AG20443 (cell line): ENCODE data around the gene SFRP4.
A peak's percentile ranks its signal among the peaks of the same experiment; 100 is the strongest.
"Not testable (repeated sequence)": the region's sequence is repeated elsewhere in the genome, so short reads cannot be mapped to it uniquely, and the experiment has no call there.

Source experiments
- DNase-seq: peaks from one replicate; pipeline ENCODE4 v3.0.0; 2012; ENCODE audit warnings: low spot score, mixed read lengths

The SFRP4 gene

DNA sequence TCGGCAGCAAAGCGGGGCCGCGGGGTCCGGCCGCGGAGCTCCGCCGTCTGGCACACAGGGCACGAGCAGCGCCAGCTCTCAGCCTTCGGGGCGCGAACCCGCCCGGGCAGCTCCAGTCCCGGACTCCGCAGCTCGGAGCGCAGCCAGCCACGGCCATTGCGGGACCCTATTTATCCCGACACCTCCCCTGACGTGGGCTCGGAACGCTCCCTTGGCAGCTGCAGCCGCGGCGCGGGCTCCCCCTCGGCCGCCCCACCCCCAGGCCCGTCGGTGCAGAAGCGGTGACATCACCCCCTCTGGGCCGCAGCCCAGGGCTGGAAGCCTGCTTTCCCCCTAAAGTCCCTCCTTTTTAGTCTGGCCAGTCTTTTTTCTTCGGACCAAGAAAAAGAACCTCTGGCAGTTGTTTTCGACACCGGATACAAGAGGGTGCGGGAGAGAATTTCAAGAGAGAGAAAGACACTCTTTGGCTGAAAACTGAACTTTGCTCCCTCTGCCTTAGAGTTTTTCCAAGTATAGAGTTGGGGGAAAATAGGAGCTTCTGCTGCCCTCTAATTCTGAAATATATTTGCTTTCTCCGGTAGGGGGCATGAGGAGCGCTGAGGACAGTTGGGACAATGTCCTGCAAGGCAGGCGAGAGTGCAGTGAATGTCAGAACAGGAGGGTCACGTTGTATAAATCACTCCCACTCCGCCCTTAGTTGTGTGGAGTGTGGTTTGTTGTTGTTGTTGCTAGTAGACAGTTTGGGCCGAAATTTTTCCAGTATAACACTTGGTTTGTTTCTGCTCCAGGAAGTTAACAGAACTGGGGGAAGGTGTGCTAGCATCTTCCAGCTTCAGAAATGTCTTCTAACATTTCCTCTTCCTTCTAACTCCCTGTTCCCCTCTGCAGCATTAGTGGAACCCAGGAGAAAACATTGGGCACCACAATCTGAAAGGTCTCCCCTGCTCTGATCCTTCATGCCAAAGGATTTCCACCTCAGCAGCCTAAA lies at the start of gene SFRP4:
Gene SFRP4, minus strand, starts transcription at position 145 of the 988 bp plus-strand sequence. CDS start 280 bp downstream, outside the sequence.
- peak; percentile 63 for DNase-seq

DNA sequence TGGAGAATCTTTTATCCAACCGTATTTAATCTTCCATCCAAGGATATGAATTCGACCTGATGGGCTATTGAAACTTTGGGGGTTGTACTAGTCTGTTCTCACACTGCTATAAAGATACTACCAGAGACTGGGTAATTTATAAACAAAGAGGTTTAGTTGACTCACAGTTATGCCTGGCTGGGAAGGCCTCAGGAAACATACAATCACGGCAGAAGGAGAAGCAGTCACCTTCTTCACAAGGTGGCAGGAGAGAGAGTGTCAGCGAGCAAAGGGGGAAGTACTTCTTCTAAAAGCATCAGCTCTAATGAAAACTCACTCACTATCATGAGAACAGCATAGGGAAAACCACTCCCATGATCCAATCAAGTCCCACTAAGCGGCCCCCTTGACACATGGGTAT lies 47.6 kb upstream of the SFRP4 start:
- DNase-seq = no peak

DNA sequence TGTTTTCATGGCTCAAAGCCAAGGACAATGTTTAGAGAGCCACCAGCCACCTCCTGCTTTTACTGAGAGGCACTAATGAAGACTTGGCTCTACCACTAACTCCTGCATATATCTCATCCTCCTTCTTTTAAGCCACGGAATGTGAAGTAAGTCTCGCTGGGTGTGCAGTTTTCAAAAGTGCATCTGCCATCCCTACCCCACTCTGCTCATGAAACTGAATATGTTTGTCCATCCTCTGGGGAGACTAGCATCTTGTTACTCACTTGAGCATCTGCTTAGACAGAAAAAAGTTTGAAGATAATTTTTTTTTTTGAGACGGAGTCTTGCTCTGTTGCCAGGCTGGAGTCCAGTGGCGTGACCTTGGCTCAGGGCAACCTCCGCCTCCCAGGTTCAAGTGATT lies 44.6 kb upstream of the SFRP4 start:
- no peak for DNase-seq

DNA sequence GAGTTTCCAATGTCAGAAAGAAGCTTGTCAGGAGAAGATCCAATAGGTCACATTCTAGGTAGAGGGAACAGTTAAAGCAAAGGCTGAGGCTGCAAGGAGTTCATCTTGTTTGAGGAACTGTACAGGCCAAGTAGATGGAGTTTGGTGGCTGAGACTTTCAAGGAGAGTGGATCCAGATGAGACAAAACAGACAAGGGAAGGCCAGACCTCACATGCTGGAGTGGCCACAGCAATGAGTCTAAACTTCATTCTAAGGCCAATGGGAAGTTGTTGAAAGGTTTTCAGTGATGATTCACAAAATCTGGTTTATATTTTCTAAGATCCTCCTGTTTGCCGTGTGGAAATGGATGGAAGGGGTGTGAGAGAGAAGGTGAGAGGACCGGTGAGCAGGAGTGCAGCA lies 43.9 kb upstream of the SFRP4 start:
- DNase-seq = peak; percentile 53

DNA sequence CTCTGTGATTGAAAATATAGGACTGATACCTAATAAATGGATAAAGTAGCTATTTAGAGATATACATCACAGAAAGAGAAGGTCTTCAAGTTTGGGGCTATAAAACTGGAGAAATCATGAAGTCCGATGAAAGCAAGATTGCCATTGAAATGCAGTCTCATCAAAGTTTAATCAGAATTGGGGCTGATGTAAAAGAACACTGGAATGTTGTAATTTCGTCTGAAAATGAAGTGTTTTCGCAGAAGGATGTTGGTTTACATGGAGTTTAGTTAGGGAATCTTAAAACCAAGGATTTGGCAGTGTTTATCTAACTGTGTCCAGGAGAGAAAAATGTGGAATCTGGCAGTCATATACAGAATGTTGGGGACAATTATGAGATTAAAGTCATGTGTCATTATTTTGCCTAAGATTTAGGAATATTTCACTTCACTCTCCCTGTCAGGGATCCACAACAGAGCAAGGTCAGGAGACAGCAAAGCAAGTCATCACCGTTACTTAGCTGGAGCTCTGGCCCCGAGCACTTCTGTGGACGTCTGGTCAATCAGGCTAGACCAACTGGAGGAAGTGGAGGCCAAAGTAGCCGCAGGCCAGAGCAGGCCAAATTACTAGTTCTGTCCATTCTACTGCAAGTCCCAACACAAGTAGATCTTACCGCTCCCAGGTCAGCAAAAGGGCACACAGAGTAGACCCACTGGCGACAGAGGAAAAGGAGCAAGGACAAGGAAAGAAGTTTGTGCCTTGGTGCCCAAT lies 40.8 kb upstream of the SFRP4 start:
- no peak for DNase-seq

DNA sequence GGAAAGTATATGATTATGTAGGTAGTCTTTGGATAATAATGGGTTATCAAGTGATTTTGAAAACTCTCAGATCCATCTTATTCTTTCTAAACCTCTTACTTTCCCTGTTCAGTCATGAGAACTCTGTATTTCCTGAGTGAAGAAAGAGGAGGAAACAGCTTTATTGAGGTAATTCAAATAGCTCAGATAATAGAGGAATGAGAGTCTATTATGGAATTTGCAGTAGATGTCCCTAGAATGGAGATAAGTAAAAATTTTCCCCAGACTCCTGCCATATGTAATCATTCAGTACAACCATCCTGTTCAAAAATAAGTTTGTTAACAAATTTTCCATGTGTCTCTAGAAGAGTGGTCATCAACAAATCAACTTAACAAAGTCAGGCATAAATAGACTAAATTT lies 40.2 kb upstream of the SFRP4 start:
- no peak for DNase-seq

DNA sequence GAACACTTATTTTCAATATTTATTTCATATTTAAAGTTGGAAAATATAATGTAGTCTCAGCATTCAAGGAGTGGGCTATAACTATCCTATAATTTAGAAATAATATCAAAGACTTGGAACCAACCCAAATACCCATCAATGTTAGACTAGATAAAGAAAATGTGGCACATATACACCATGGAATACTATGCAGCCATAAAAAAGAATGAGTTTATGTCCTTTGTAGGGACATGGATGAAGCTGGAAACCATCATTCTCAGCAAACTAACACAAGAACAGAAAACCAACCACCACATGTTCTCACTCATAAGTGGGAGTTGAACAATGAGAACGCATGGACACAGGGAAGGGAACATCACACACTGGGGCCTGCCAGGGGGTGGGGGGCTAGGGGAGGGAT lies 37.6 kb upstream of the SFRP4 start:
- not testable (repeated sequence) for DNase-seq

DNA sequence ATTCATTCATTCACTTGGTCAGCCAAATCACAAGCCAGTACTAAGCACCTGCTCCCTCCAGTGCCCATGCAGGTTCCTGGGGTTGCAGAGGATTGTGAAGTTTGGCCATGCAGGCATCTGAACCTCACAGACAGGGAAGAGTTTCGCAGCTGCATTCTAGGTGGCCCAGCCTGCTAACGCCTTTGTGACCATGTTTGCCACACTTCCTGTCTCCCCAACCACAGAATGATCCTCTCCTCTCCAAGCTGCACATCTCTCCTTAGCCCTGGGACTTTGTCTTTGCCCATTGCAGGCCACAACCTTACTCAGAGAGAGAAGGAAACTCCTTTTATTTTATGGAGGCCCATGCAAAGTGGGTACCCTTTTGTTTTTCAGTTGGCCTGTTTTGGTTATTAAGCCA lies 35.6 kb upstream of the SFRP4 start:
- no peak for DNase-seq

DNA sequence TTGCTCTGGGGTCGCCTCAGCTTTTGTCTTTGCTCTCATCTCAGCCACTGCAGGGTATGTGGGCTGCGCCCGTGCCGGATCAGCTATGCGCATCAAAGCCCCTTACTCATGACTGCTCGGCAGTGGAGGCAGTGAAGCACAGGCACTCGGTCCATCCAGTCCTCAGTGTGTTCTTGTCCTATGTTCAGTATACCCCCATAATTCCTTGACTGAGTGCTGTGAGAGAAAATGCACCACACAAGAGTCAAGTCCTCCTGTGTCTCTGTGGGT lies 31.3 kb upstream of the SFRP4 start:
- no peak for DNase-seq

DNA sequence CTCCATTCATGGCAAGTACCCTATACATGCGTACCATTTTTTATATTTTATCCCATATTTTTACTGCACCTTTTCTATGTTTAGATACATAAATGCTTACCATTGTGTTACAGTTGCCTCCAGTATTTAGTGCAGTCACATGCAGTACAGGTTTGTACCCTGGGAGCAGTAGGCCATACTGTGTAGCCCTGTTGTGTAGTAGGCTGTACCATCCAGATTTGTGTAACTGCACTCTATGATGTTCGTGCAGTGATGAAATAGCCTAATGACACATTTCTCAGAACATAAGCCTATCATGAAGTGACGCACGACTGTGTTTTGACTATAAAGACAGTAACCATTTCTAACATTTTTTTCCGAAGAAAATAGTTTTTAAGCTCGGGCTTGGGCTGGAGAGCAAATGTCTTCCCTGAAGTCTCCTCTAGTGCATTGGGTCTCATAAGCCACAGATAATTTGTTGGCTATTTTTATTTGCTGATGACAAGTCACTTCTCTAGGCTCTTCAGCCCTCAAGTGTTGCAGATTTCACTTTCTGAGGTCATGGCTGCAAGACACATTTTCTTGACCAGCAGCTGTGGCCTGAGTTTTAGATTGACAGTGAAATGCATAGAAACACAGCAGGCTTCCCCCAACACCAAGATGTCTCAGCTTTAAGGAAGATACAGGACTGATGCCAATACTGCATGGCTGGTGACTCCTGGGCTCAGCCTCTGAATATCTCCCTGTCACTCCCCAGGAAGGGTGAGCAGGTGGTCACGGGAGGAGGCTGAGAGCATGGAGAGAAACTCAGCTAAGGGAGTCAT lies 30.7 kb upstream of the SFRP4 start:
- no peak for DNase-seq

DNA sequence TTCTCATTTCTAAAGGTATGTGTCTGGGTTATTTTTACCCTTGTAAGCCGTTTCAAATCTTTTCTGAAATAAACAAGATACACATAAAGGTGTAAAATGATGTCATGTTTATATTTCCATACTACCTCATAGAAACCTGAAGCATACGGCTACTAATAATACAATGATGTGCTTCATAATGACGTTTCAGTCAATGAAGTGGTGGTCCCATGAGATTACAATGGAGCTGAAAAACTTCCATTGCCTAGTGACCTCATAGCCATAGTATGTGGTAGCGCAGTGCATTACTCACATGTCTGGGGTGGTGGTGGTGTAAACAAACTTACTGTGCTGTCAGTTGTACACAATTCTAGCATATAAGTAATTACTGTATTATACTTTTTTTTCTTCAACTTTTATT lies 28.7 kb upstream of the SFRP4 start:
- no peak for DNase-seq

DNA sequence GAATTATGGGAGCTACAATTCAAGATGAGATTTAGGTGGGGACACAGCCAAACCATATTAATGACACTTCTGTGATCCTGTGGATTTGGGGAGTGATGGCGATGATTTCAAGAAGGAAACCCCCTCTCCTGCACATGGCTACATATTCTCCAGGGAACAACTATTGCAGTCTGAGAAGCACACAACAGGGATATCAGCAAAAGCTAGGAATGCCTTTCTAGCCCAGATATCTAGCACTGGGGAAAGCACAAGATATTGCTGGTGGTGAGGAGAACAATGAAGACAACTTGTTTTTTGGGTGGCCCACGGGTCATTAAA lies 28.1 kb upstream of the SFRP4 start:
- no peak for DNase-seq

DNA sequence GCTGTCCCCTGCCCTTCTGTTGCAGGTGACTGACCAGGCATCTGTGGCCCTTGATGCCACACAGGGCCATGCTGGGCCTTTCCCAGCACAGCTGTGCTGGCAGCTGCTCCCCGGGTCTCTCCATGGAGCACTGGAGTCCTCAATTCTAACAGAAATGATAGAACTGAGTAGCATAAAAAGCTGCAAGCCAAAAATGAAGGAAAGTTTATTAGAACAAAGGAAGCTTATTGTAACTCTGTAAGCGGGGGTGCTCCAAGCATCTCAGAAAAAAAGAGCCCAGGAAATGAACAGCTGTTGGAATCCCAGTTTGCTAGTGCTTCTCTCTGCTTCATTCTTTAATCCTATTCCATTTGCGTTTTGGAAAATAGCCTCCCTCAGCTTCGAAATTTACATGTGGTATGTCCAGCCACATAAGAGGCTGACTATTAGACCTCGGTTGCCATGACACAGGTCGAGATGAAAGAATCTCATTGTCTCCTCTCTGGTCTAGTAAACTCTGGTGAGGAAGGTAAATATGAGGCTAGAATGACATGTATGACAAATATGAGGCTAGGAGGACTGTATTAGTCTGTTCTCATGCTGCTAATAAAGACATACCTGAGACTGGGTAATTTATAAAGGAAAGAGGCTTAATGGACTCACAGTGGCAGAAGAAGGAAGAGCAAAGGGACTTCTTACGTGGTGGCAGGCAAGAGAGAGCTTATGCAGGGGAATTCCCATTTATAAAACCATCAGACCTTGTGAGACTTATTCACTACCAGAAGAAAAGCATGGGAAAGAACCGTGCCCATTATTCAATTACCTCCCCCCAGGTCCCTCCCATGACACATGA lies 27.5 kb upstream of the SFRP4 start:
- no peak for DNase-seq

DNA sequence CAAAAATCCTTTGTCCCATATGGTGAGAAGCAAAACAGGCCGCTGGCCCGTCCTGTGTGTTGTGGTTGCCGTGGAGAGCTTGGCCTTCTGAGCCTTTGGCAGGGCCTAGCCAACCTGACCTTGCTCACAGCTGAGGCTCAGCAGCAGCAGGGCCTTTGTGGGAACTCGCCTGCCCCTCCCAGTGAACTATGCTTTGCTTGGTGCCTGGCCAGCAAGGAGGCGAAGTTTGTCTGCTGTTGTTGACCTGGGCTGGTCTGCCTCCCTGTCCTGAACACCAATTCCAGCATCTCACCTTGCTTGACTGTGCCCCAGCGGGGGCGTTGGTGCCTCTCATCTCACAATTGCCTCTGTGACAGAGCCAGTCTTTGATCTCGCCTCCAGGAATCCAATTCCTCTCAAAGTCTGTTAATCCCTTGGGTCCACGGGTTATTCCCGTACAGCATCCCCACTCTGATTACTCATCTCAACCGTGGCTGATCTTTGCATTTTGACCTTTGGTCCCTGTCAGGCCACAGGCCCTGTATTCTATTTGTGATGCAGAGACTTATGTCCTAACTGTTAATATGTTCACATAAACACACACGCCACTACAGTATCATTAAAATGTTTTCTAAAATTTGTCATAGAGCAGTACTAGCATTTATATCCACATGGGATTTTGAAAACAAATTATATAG lies 26.5 kb upstream of the SFRP4 start:
- peak; percentile 21 for DNase-seq

DNA sequence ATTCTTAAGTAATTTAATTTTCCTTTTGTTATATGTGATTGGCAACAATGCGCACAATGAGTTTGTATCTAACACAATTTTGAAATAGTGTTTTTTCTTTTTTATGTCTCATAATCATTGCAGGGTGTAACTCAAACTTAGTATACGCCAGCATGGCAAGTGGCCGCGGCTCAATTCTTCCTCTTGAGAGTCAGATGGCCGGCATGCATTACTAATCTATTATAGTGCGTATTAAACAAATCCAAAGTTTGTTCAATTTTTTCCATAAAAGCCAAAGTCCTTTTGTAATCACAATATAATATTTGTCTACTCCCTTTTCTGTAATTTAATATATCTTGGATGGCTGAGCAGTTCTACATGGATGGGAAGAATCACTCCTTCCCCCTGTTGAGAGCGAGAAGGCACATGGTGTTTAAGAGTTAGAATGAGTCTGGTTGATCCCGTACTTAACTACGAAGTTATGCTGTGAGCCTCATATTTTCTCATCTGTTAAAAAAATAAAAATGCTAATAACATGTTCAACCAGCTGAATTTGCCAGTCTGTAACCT lies 16.5 kb upstream of the SFRP4 start:
- no peak for DNase-seq

DNA sequence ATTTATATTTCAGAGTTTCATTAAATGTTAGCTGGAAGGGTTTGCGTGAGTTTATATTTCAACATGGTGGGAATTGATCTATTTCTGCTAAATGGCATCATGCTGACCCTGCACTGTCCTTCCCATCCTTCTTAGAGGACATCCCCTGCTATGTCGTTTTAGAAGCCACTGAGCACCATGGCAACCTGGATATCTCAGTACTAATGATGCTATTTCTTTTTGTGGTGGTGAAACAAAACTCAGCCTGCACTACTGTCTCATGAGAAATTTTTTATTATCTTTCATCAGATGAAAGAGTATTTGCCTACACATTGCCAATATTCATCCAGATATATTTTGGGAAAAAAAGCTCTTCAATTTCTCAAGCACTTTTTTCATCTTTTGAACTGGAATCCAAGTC lies 15.9 kb upstream of the SFRP4 start:
- DNase-seq = no peak

DNA sequence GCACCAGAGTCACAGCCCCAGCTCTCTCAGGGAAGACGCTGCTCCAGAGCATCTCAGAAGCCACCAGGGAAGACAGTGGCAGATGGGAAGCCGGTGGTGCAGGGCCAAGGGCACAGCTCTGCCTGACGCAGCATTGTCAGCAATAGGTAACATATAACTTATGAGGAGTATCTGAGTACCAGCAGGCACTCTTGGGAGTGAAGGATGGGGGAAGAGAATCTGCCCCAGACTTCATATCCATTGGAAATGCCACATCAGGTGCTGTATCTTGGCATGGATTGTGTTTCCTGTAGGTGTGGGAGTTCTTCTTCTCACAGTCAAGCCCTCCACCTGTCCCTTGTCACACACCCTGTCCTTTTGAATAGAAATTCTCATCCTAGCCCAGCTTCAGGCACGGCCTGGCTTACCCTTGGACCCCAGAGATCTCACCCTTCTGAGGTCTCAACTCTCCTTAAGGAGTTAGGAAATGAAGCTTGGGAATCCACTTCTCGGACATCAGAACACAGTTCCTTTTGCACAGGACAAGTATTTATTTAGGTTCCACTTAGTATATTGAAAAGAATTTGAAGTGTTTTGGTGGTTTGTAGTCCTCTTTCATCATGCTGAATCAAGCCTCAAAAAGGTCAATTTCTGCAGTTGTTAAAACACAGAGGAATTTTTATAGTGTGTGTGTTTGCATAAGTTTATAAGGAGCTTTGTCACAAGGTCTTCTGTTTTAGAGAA lies 13.8 kb upstream of the SFRP4 start:
- peak; percentile 35 for DNase-seq

DNA sequence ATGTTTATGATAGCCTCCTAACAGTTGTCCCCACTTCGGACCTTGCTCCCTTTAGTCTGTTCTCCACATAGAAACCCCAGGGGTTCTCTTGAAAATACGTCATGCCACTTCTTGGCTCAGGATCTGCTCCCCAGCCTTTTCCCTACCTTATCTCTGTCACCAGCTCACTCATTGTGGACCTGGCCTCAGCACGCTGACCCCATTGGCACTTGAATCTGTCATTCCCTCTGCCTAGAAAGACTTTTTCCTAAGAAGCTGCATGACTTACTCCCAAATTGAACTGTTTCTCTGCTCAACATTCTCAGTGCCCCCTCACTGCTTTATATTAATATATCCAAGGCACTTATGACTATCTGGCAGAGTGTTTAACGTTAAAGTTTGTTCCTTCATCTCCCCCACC lies 12.3 kb upstream of the SFRP4 start:
- DNase-seq = no peak

DNA sequence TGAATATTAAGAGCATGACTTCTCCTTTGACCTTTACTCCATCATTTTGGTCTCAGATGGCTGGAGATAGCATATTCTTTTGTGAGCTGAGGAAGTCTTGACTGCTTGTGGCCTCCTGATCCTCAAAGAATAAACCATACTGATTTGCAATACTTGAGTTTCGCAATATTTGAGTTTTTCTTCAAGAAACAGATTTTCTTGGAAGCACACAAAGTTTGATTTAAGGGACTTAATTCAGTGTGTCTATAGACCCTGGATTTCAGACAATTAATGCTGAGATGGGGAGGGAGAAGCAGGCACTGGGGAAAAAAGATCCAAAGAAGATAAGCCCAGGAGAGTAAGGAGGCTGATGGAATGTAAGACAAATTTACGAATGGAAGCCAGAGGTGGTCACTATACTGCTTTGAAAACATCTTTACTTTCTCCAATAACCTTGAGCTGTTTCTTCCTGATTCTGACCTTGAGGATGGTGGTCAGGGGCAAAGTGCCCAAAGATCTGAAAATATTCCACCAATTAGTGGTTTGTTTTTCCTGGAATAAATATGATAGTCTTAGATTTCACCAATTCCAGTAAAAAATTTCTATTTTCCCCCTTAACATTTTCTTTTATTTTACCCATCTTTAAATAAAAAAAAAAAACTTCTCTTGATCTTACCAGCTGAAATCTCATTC lies 11.3 kb upstream of the SFRP4 start:
- DNase-seq = no peak

DNA sequence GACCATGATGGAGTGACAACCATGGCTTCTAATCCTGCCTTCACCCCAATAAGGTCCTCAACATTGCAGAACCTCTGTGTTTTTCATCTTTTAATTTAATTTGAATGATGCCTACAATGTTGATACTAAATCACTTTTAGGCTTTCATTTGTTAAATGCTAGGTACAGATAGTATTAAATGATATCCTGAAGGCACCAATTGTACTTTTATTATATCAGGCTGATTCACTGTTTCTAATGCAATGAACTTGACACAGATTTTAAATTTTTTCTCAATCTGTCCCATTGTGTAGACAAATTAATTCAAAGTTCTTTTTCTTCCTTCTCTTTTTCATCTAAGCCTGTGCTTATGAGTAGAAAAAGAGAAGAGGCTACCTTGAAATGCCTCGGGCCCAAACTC lies 9.0 kb upstream of the SFRP4 start:
- no peak for DNase-seq
